Activated naive CD8-positive, alpha-beta T cell treated with anti-CD3 and anti-CD28 coated beads, Interleukin-2, amount 10 ng/mL, durations not matched to agents 7 days and 5 days (primary cell): ENCODE data around the gene HEXIM1. TPM values are rescaled to one million over a fixed set of nuclear protein-coding genes. Genes with fewer than 3 reads are reported as not detected.

Source experiments
- ATAC-seq: fragments of 150-1000 bp; cut with Tn5 transposase; one replicate; pipeline ENCODE4 v1.10.0; 2021; ENCODE audit warnings: low read depth, moderate library complexity
- POLR2A ChIA-PET: fragments of 350-600 bp; sonication (Branson Sonifier 250); formaldehyde crosslinking; loops from one replicate; lab custom pipeline; 2021; ENCODE audit warnings: antibody characterized with exemption; lab: Charles Lee
- DNase-seq: peaks from one replicate; pipeline ENCODE4 v3.0.0; 2021
- H3K27ac Mint-ChIP-seq: one replicate; pipeline ENCODE4 v1.8.0; 2022; ENCODE audit warnings: mild to moderate bottlenecking, mixed read lengths
- H3K27me3 Mint-ChIP-seq: one replicate; pipeline ENCODE4 v1.8.0; 2022; ENCODE audit warnings: mild to moderate bottlenecking, moderate library complexity, mixed read lengths
- H3K36me3 Mint-ChIP-seq: one replicate; pipeline ENCODE4 v1.8.0; 2021; ENCODE audit warnings: mild to moderate bottlenecking, mixed read lengths
- H3K4me1 Mint-ChIP-seq: one replicate; pipeline ENCODE4 v1.8.0; 2021; ENCODE audit warnings: mixed read lengths
- H3K4me3 Mint-ChIP-seq: one replicate; pipeline ENCODE4 v1.8.0; 2022; ENCODE audit warnings: mild to moderate bottlenecking, moderate library complexity, mixed read lengths
- H3K9me3 Mint-ChIP-seq: one replicate; pipeline ENCODE4 v1.8.0; 2021; ENCODE audit warnings: mixed read lengths
- total RNA-seq, 2 experiments: library from RNA; stranded (reverse); gene quantifications; one replicate each; pipeline ENCODE4 v1.2.3, GENCODE V29; 2021

The HEXIM1 gene
- total RNA-seq, 2 experiments from 2014 or later = 33.6 to 33.7 TPM

DNA sequence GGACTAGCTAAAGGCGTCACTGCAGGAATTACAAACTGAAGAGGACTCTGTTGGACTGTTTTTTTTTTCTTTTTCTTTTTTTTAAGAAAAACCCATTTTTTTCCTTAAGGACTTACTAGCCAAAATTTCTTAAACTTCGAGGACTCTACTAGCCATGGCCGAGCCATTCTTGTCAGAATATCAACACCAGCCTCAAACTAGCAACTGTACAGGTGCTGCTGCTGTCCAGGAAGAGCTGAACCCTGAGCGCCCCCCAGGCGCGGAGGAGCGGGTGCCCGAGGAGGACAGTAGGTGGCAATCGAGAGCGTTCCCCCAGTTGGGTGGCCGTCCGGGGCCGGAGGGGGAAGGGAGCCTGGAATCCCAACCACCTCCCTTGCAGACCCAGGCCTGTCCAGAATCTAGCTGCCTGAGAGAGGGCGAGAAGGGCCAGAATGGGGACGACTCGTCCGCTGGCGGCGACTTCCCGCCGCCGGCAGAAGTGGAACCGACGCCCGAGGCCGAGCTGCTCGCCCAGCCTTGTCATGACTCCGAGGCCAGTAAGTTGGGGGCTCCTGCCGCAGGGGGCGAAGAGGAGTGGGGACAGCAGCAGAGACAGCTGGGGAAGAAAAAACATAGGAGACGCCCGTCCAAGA lies 878 bp downstream of the HEXIM1 start:
- DNase-seq (peak; percentile 82), ATAC-seq (peak; percentile 34)
- POLR2A ChIA-PET = interaction anchor here (0.6 to 8.8 kb wide), 31 partner anchors 8 to 902 kb away, joined by 3 to 290 read pairs (median 6); partner anchors contain the start of genes ACBD4, C1QL1, DCAKD and FMNL1
- peak overlapping the region; percentile 100 for H3K27ac Mint-ChIP-seq
- peak overlapping the region; percentile 99 for H3K4me3 Mint-ChIP-seq
- peaks cover 27% of the 10 kb centered on the region for H3K4me1 Mint-ChIP-seq
- no peaks in the 10 kb centered on the region for H3K9me3 Mint-ChIP-seq
- H3K36me3 Mint-ChIP-seq = peaks cover 8% of the 10 kb centered on the region
- no peaks in the 10 kb centered on the region for H3K27me3 Mint-ChIP-seq

- H3K36me3 Mint-ChIP-seq = peaks cover 8% of the 10 kb centered on the region
Measured at GRCh38 chr17:45149669-45150664, 1.7 kb downstream of the HEXIM1 start.

GRCh38 chr17:45150911-45151809 lies 2.9 kb downstream of the HEXIM1 start:
- H3K4me3 Mint-ChIP-seq = peak overlapping the region; percentile 99
- ATAC-seq = no peak
- peaks cover 25% of the 10 kb centered on the region for H3K4me1 Mint-ChIP-seq
- no peaks in the 10 kb centered on the region for H3K27me3 Mint-ChIP-seq
- peak overlapping the region; percentile 78 for H3K27ac Mint-ChIP-seq
- no peak for DNase-seq
- no peaks in the 10 kb centered on the region for H3K9me3 Mint-ChIP-seq
- POLR2A ChIA-PET = interaction anchor here (0.6 to 8.8 kb wide), 17 partner anchors 9 to 595 kb away, joined by 3 to 290 read pairs (median 4); partner anchors contain the start of genes ACBD4, FMNL1 and HEXIM2
- peaks cover 8% of the 10 kb centered on the region for H3K36me3 Mint-ChIP-seq

More at GRCh38 chr17:45149669-45150664, 1.7 kb downstream of the HEXIM1 start:
- ATAC-seq (no peak), DNase-seq (peak; percentile 61)
- POLR2A ChIA-PET = interaction anchor here (0.6 to 8.8 kb wide), 23 partner anchors 9 to 903 kb away, joined by 3 to 290 read pairs (median 5); partner anchors contain the start of genes ACBD4, DCAKD, FMNL1 and HEXIM2
- Mint-ChIP-seq H3K27me3 (no peaks in the 10 kb centered on the region), H3K27ac (peak overlapping the region; percentile 100), H3K9me3 (no peaks in the 10 kb centered on the region), H3K4me3 (peak overlapping the region; percentile 99), H3K4me1 (peaks cover 26% of the 10 kb centered on the region)

DNA sequence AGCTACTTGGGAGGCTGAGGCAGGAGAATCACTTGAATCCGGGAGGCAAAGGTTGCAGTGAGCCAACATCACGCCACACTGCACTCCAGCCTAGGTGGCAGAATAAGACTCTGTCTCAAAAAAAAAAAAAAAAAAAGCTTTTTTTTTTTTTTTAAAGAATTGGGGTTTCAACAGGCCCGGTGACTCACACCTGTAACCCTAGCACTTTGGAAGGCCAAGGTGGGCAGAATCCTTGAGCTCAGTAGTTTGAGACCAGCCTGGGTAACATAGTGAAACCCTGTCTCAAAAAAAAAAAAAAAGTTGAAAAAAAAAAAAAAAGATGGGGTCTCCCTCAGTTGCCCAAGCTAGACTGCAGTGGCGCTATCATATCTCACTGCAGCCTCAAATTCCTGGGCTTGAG lies 6.8 kb downstream of the HEXIM1 start:
- no peaks in the 10 kb centered on the region for H3K9me3 Mint-ChIP-seq
- H3K36me3 Mint-ChIP-seq = peaks cover 16% of the 10 kb centered on the region
- DNase-seq (no peak), ATAC-seq (no peak)
- no peaks in the 10 kb centered on the region for H3K27me3 Mint-ChIP-seq
- no peak overlapping the region for H3K4me3 Mint-ChIP-seq
- POLR2A ChIA-PET = interaction anchor here (0.6 to 1.5 kb wide), 7 partner anchors 18 to 837 kb away, joined by 3 to 9 read pairs (median 3); partner anchors contain the start of genes ACBD4 and FMNL1
- peaks cover 33% of the 10 kb centered on the region for H3K4me1 Mint-ChIP-seq
- no peak overlapping the region for H3K27ac Mint-ChIP-seq

- ATAC-seq (no peak), DNase-seq (no peak)
- Mint-ChIP-seq H3K4me3 (no peak overlapping the region), H3K27ac (no peak overlapping the region), H3K9me3 (no peaks in the 10 kb centered on the region), H3K4me1 (peaks cover 33% of the 10 kb centered on the region), H3K27me3 (no peaks in the 10 kb centered on the region), H3K36me3 (peaks cover 16% of the 10 kb centered on the region)
- POLR2A ChIA-PET = interaction anchor here (0.6 to 1.5 kb wide), 6 partner anchors 17 to 93 kb away, joined by 3 to 9 read pairs (median 4); partner anchors contain the start of genes ACBD4 and FMNL1
Measured at GRCh38 chr17:45155483-45155882, 7.2 kb downstream of the HEXIM1 start.

GRCh38 chr17:45156242-45156641 lies 8.0 kb downstream of the HEXIM1 start:
- H3K36me3 Mint-ChIP-seq = peaks cover 16% of the 10 kb centered on the region
- no peak for ATAC-seq
- POLR2A ChIA-PET = no interaction called here
- H3K27me3 Mint-ChIP-seq = no peaks in the 10 kb centered on the region
- no peaks in the 10 kb centered on the region for H3K9me3 Mint-ChIP-seq
- no peak for DNase-seq
- peak overlapping the region; percentile 34 for H3K27ac Mint-ChIP-seq
- no peak overlapping the region for H3K4me3 Mint-ChIP-seq
- peaks cover 27% of the 10 kb centered on the region for H3K4me1 Mint-ChIP-seq

GRCh38 chr17:45160447-45161287 lies 12.4 kb downstream of the HEXIM1 start:
- no peak for DNase-seq
- peaks cover 38% of the 10 kb centered on the region for H3K4me1 Mint-ChIP-seq
- ATAC-seq = peak; percentile 12
- H3K27ac Mint-ChIP-seq = peak overlapping the region; percentile 99
- peak overlapping the region; percentile 99 for H3K4me3 Mint-ChIP-seq
- peaks cover 17% of the 10 kb centered on the region for H3K36me3 Mint-ChIP-seq
- no peaks in the 10 kb centered on the region for H3K9me3 Mint-ChIP-seq
- POLR2A ChIA-PET = interaction anchor here (0.6 to 7.3 kb wide), 24 partner anchors 9 to 234 kb away, joined by 3 to 290 read pairs (median 5); partner anchors contain the start of genes ACBD4, C1QL1, HEXIM1 and MAP3K14
- no peaks in the 10 kb centered on the region for H3K27me3 Mint-ChIP-seq

DNA sequence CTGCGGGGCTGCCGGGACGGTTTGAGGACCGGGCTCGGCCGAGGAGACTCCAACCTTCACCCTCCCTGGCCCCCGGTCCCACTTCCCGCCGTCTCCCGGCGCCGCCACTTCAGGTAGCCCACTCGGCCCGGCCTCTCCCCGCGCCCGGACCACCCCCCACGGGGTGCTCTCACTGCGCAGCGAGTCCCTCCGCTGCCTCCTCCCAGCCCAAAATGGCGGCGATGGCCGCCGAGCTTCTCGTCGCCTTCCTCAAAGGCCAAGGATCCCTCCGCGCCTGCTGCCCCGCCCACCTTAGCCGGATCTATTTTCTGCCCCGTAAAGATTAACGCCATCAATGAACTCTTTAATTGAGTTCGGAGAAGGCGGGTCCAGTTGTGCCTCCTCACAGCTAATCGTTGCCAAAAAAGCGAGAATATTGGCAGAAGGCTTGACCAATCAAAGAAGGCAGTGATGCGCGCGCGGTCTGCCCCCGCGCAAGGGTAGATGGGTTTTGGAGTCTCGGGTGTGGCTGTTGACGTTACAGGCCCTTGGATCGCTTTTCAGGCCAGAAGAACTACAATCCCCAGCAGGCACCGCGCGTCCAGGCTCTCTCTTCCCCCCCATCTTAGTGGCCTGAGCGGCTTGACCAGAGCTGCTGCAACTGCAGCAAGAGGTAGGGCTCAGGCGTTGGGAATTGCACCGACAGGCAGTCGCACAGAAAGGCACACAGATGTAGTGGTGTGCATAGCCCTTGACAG lies 13.2 kb downstream of the HEXIM1 start, which contains the start of gene HEXIM2:
Gene HEXIM2 (plus strand): TSS at position 588 of the 737 bp plus-strand sequence. CDS start 919 bp downstream, outside the sequence.
- Mint-ChIP-seq H3K27me3 (no peaks in the 10 kb centered on the region), H3K36me3 (peaks cover 18% of the 10 kb centered on the region), H3K9me3 (no peaks in the 10 kb centered on the region), H3K27ac (peak within 1 kb of the TSS; percentile 99), H3K4me3 (peak within 1 kb of the TSS; percentile 99), H3K4me1 (peaks cover 36% of the 10 kb centered on the region)
- peak; percentile 96 for DNase-seq
- POLR2A ChIA-PET = interaction anchor here (0.6 to 7.3 kb wide), 25 partner anchors 8 to 233 kb away, joined by 3 to 290 read pairs (median 5); partner anchors contain the start of genes ACBD4, C1QL1, HEXIM1 and MAP3K14
- ATAC-seq = peak; percentile 97

- Mint-ChIP-seq H3K36me3 (peaks cover 19% of the 10 kb centered on the region), H3K9me3 (no peaks in the 10 kb centered on the region), H3K27ac (peak overlapping the region; percentile 99), H3K27me3 (no peaks in the 10 kb centered on the region), H3K4me1 (peaks cover 36% of the 10 kb centered on the region), H3K4me3 (peak overlapping the region; percentile 99)
- POLR2A ChIA-PET = interaction anchor here (0.6 to 7.3 kb wide), 17 partner anchors 8 to 232 kb away, joined by 3 to 290 read pairs (median 6); partner anchors contain the start of genes ACBD4, HEXIM1 and MAP3K14
- no peak for ATAC-seq
- no peak for DNase-seq
Measured at GRCh38 chr17:45162025-45162687, 13.9 kb downstream of the HEXIM1 start.

DNA sequence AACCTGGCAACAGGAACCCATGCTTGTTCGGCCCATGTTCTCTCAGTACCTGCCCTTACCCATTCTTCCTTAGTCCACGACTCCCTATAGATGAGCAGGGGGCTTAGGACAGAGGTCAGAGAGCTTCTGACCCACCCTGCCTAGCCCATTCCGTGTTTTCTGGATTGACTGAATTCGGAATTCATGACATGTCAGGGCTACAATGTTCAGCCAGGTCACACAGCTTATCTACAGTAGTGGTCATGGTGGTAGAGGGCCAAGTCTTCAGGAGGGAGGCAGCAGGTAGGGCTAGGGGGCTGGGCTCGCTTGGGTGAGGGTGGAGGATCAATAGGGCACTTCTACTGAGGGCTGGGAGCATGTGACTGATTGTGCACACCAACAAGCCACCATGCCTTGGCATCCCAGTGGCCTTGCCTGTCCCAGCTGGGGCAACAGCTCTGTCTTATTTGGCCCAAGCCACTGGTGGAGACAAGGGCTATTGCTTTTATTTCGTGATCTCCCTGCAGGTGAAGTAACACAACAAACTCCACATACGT lies 16.5 kb downstream of the HEXIM1 start:
- no peaks in the 10 kb centered on the region for H3K27me3 Mint-ChIP-seq

More for the DNA sequence above, 16.5 kb downstream of the HEXIM1 start:
- Mint-ChIP-seq H3K36me3 (peaks cover 6% of the 10 kb centered on the region), H3K9me3 (no peaks in the 10 kb centered on the region), H3K27ac (no peak overlapping the region), H3K4me1 (peaks cover 23% of the 10 kb centered on the region), H3K4me3 (no peak overlapping the region)
- DNase-seq (no peak), ATAC-seq (no peak)
- POLR2A ChIA-PET = interaction anchor here (7.3 kb wide), 1 partner anchor 15 kb away, joined by 290 read pairs; the partner anchor contains the start of gene HEXIM1
